ENCODE measurements around the gene NUP85. TPM values are rescaled to one million over a fixed set of nuclear protein-coding genes. Genes with fewer than 3 reads are reported as not detected.
A peak's percentile ranks its signal among the peaks of the same experiment; 100 is the strongest.

Gene NUP85
- total RNA-seq, 2 donors from 2014 or later, result 30.3 to 39.3 TPM

- Histone ChIP-seq H3K36me3 (peaks cover 78% of the 10 kb centered on the region), H3K9me3 (no peaks in the 10 kb centered on the region), H3K27ac (no peak overlapping the region), H3K4me1 (ENCODE audit: control insufficient read depth in 1 of 2, low read depth in 2 of 2) (no peaks in the 10 kb centered on the region), H3K27me3 (replicated peaks; ENCODE audit: insufficient read depth) (no peaks in the 10 kb centered on the region), H3K4me3 (no peak overlapping the region)
- TF ChIP-seq CTCF (IDR thresholded peaks at IDR 0.05), result no peak
- DNase-seq (ENCODE audit: low spot score) (no peak), ATAC-seq (ENCODE audit: insufficient number of reproducible peaks, low FRiP score, low read depth) (no peak)
These were observed 32.6 kb downstream of the NUP85 start for GRCh38 chr17:75238020-75238580.

GRCh38 chr17:75238684-75239191 lies 33.3 kb downstream of the NUP85 start:
- Histone ChIP-seq H3K4me1 (ENCODE audit: control insufficient read depth in 1 of 2, low read depth in 2 of 2) (no peaks in the 10 kb centered on the region), H3K27me3 (replicated peaks; ENCODE audit: insufficient read depth) (no peaks in the 10 kb centered on the region), H3K9me3 (no peaks in the 10 kb centered on the region), H3K4me3 (no peak overlapping the region), H3K36me3 (peaks cover 83% of the 10 kb centered on the region), H3K27ac (no peak overlapping the region)
- DNase-seq (ENCODE audit: low spot score) (no peak), ATAC-seq (ENCODE audit: insufficient number of reproducible peaks, low FRiP score, low read depth) (no peak)
- peak; percentile 75 for TF ChIP-seq CTCF (IDR thresholded peaks at IDR 0.05)

GRCh38 chr17:75239214-75239613 lies 33.7 kb downstream of the NUP85 start:
- DNase-seq (ENCODE audit: low spot score) (no peak), ATAC-seq (ENCODE audit: insufficient number of reproducible peaks, low FRiP score, low read depth) (no peak)
- H3K27ac ChIP-seq, result no peak overlapping the region
- H3K4me1 ChIP-seq (ENCODE audit: control insufficient read depth in 1 of 2, low read depth in 2 of 2), result no peaks in the 10 kb centered on the region
- no peaks in the 10 kb centered on the region for H3K9me3 ChIP-seq
- H3K27me3 ChIP-seq (replicated peaks; ENCODE audit: insufficient read depth), result no peaks in the 10 kb centered on the region
- H3K36me3 ChIP-seq, result peaks cover 85% of the 10 kb centered on the region
- no peak for TF ChIP-seq CTCF (IDR thresholded peaks at IDR 0.05)
- no peak overlapping the region for H3K4me3 ChIP-seq

GRCh38 chr17:75239778-75240393 lies 34.4 kb downstream of the NUP85 start:
- Histone ChIP-seq H3K9me3 (no peaks in the 10 kb centered on the region), H3K27ac (no peak overlapping the region), H3K27me3 (replicated peaks; ENCODE audit: insufficient read depth) (no peaks in the 10 kb centered on the region), H3K36me3 (peaks cover 87% of the 10 kb centered on the region), H3K4me1 (ENCODE audit: control insufficient read depth in 1 of 2, low read depth in 2 of 2) (no peaks in the 10 kb centered on the region), H3K4me3 (no peak overlapping the region)
- TF ChIP-seq CTCF (IDR thresholded peaks at IDR 0.05), result no peak
- ATAC-seq (ENCODE audit: insufficient number of reproducible peaks, low FRiP score, low read depth), result no peak
- no peak for DNase-seq (ENCODE audit: low spot score)

- no peak for DNase-seq (ENCODE audit: low spot score)
These were observed 35.1 kb downstream of the NUP85 start for GRCh38 chr17:75240394-75241142.

More at GRCh38 chr17:75240394-75241142, 35.1 kb downstream of the NUP85 start:
- Histone ChIP-seq H3K36me3 (peaks cover 87% of the 10 kb centered on the region), H3K27ac (no peak overlapping the region), H3K4me3 (no peak overlapping the region), H3K9me3 (no peaks in the 10 kb centered on the region), H3K4me1 (ENCODE audit: control insufficient read depth in 1 of 2, low read depth in 2 of 2) (no peaks in the 10 kb centered on the region), H3K27me3 (replicated peaks; ENCODE audit: insufficient read depth) (no peaks in the 10 kb centered on the region)
- TF ChIP-seq CTCF (IDR thresholded peaks at IDR 0.05), result peak; percentile 15
- no peak for ATAC-seq (ENCODE audit: insufficient number of reproducible peaks, low FRiP score, low read depth)

Measured in thoracic aorta (tissue), 2 donors.